Esophagus muscularis mucosa (tissue), 4 donors: ENCODE data around the gene MAP1LC3B. TPM values are rescaled to one million over a fixed set of nuclear protein-coding genes. Genes with fewer than 3 reads are reported as not detected.

Source experiments
- DNase-seq: peaks from one replicate; pipeline ENCODE4 v3.0.0-alpha.2; 2017; ENCODE audit errors: extremely low spot score
- H3K27ac ChIP-seq, 4 donors: fragments of 200-600 bp; sonication (generic); replicated peaks in 1 of 4; 1 replicate in 3 of 4; 2 replicates in 1 of 4; pipeline ENCODE4 v1.5.1; 2016 to 2019; ENCODE audit warnings: mild to moderate bottlenecking in 1 of 4
- H3K27me3 ChIP-seq, 4 donors: fragments of 200-600 bp; sonication (generic); one replicate each; pipeline versions ENCODE4 v1.5.1 to v1.6.0; 2016 to 2019
- H3K36me3 ChIP-seq, 4 donors: fragments of 200-600 bp; sonication (generic); one replicate each; pipeline ENCODE4 v1.5.1; 2016 to 2019
- H3K4me1 ChIP-seq, 4 donors: fragments of 200-600 bp; sonication (generic); one replicate each; pipeline ENCODE4 v1.5.1; 2016 to 2019
- H3K4me3 ChIP-seq, 4 donors: fragments of 200-600 bp; sonication (generic); 1 replicate in 2 of 4; 2 replicates in 2 of 4; pipeline ENCODE4 v1.5.1; 2016 to 2019; ENCODE audit warnings: mild to moderate bottlenecking in 4 of 4, moderate library complexity in 1 of 4
- H3K9me3 ChIP-seq, 4 donors: fragments of 200-600 bp; sonication (generic); 1 replicate in 3 of 4; 2 replicates in 1 of 4; pipeline ENCODE4 v1.5.1; 2016 to 2019
- EP300 ChIP-seq: sonication (generic); formaldehyde crosslinking; IDR thresholded peaks from one replicate; pipeline ENCODE4 v1.6.1; 2017; ENCODE audit warnings: antibody characterized with exemption
- POLR2A ChIP-seq: fragments of 450-650 bp; IDR thresholded peaks from one replicate; pipeline ENCODE4 v1.6.1; 2017; ENCODE audit warnings: antibody characterized with exemption, moderate library complexity, mild to moderate bottlenecking, low read depth
- POLR2AphosphoS5 ChIP-seq, 2 donors: sonication (generic); formaldehyde crosslinking; IDR thresholded peaks; one replicate each; pipeline ENCODE4 v1.6.1; 2017; ENCODE audit warnings: antibody characterized with exemption in 2 of 2
- WGBS: methylation state at CpG from one replicate; pipeline ENCODE4 v1.1.5; 2018; 5-methylcytosine and 5-hydroxymethylcytosine counted together
- intact Hi-C: fragments of 100-400 bp; cut with DNase I; formaldehyde crosslinking; loops from one replicate; pipeline ENCODE4 v1.15.1; 2023
- total RNA-seq, 4 donors: library from RNA; depleted of rRNA; stranded (reverse); fragments of >200 nt; gene quantifications; one replicate each; pipeline versions ENCODE4 v1.1.0 to v1.2.1, GENCODE V29; 2016
- TF ChIP-seq, protein P1 (sequence below), 3 experiments: fragments of 200-600 bp in 2 of 3; fragments of 450-650 bp in 1 of 3; sonication (generic) in 2 of 3; IDR thresholded peaks; one replicate each; pipeline ENCODE4 v1.5.1; 2017 to 2019; ENCODE audit warnings: antibody characterized with exemption in 3 of 3, mild to moderate bottlenecking in 2 of 3, moderate library complexity in 1 of 3

MAP1LC3B gene
- total RNA-seq, 4 donors from 2014 or later = 49.4 to 70.6 (median 57.9) TPM

GRCh38 chr16:87363771-87364455 is 28.2 kb upstream of the MAP1LC3B start:
- 36% methylated on average over 16 of the region's 17 CpGs for WGBS
- intact Hi-C loops = loop anchor here (5.0 kb wide), 1 partner anchor 47 kb away; the partner anchor contains the start of gene C16orf95
- Histone ChIP-seq H3K4me3 (peak overlapping the region; percentile 22 to 34 (median 30)), H3K9me3 (no peaks in the 10 kb centered on the region), H3K36me3 (peaks cover 14 to 45% (median 39%) of the 10 kb centered on the region in 4 donors), H3K27me3 (no peaks in the 10 kb centered on the region), H3K27ac (peak overlapping the region; percentile 73 to 79 (median 77)), H3K4me1 (peaks cover 42 to 56% (median 53%) of the 10 kb centered on the region in 4 donors)
- TF ChIP-seq, protein P1, sequence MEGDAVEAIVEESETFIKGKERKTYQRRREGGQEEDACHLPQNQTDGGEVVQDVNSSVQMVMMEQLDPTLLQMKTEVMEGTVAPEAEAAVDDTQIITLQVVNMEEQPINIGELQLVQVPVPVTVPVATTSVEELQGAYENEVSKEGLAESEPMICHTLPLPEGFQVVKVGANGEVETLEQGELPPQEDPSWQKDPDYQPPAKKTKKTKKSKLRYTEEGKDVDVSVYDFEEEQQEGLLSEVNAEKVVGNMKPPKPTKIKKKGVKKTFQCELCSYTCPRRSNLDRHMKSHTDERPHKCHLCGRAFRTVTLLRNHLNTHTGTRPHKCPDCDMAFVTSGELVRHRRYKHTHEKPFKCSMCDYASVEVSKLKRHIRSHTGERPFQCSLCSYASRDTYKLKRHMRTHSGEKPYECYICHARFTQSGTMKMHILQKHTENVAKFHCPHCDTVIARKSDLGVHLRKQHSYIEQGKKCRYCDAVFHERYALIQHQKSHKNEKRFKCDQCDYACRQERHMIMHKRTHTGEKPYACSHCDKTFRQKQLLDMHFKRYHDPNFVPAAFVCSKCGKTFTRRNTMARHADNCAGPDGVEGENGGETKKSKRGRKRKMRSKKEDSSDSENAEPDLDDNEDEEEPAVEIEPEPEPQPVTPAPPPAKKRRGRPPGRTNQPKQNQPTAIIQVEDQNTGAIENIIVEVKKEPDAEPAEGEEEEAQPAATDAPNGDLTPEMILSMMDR (IDR thresholded peaks at IDR 0.05) = no peak
- no peak for TF ChIP-seq EP300
- TF ChIP-seq POLR2AphosphoS5 (IDR thresholded peaks at IDR 0.05) = peak; percentile 33 to 52
- no peak for TF ChIP-seq POLR2A
- no peak for DNase-seq

- no peak for TF ChIP-seq EP300
- WGBS = 91% methylated on average over 13 of the region's 13 CpGs
- intact Hi-C loops = no loop called here
- H3K9me3 ChIP-seq = no peaks in the 10 kb centered on the region
- H3K27me3 ChIP-seq = no peaks in the 10 kb centered on the region
- no peak overlapping the region for H3K4me3 ChIP-seq
- DNase-seq = no peak
- H3K4me1 ChIP-seq = peaks cover 54 to 69% (median 65%) of the 10 kb centered on the region in 4 donors
- H3K27ac ChIP-seq = peak overlapping the region in 2 of 4 donors; percentile 73 to 78
- H3K36me3 ChIP-seq = peaks cover 2 to 32% (median 28%) of the 10 kb centered on the region in 4 donors
Observed at GRCh38 chr16:87365021-87365713, 27.0 kb upstream of the MAP1LC3B start.

DNA sequence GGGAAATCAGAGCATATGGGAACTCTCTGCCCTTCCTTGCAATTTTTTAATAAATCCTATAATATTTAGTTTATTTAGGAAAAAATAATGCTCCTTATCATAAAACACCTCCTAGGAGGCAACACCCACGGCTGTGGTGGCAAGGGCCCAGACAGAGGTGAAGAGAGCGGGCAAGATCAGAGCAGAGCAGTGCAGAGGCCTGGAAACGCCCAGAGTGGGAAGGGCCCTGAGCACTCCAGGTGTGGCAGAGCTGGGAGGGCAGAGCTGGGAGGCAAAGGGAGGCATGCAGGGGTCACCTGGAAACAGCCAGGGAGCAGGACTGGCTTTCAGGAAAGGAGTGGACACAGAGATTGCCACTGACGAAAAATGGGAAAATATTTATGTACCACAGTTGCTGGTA is 25.8 kb upstream of the MAP1LC3B start:
- H3K27ac ChIP-seq = no peak overlapping the region

GRCh38 chr16:87366930-87367329 is 25.2 kb upstream of the MAP1LC3B start:
- DNase-seq = no peak
- 81% methylated on average over 1 of the region's 1 CpG for WGBS
- peaks cover 71 to 83% (median 81%) of the 10 kb centered on the region in 4 donors for H3K4me1 ChIP-seq
- H3K4me3 ChIP-seq = no peak overlapping the region
- TF ChIP-seq, protein P1 (IDR thresholded peaks at IDR 0.05) = no peak
- no peak for TF ChIP-seq POLR2AphosphoS5 (IDR thresholded peaks at IDR 0.05)
- TF ChIP-seq EP300 = no peak
- TF ChIP-seq POLR2A = no peak
- no peaks in the 10 kb centered on the region for H3K27me3 ChIP-seq
- no peak overlapping the region for H3K27ac ChIP-seq
- peaks cover 0 to 21% (median 15%) of the 10 kb centered on the region in 4 donors for H3K36me3 ChIP-seq
- no peaks in the 10 kb centered on the region for H3K9me3 ChIP-seq
- intact Hi-C loops = no loop called here

More for the DNA sequence above, 25.8 kb upstream of the MAP1LC3B start:
- H3K4me1 ChIP-seq = peaks cover 65 to 77% (median 75%) of the 10 kb centered on the region in 4 donors
- peaks cover 0 to 27% (median 22%) of the 10 kb centered on the region in 4 donors for H3K36me3 ChIP-seq
- intact Hi-C loops = no loop called here
- no peak for DNase-seq
- 89% methylated on average over 4 of the region's 4 CpGs for WGBS
- no peaks in the 10 kb centered on the region for H3K27me3 ChIP-seq
- no peaks in the 10 kb centered on the region for H3K9me3 ChIP-seq
- no peak overlapping the region for H3K4me3 ChIP-seq
- TF ChIP-seq POLR2AphosphoS5 (IDR thresholded peaks at IDR 0.05) = no peak
- TF ChIP-seq POLR2A = no peak
- TF ChIP-seq, protein P1 (IDR thresholded peaks at IDR 0.05) = no peak
- TF ChIP-seq EP300 = no peak

GRCh38 chr16:87367529-87367928 is 24.6 kb upstream of the MAP1LC3B start:
- Histone ChIP-seq H3K36me3 (peaks cover 0 to 18% (median 13%) of the 10 kb centered on the region in 4 donors), H3K9me3 (no peaks in the 10 kb centered on the region), H3K4me1 (peaks cover 74 to 88% (median 84%) of the 10 kb centered on the region in 4 donors), H3K27ac (peak overlapping the region in 1 of 4 donors; percentile 31), H3K4me3 (no peak overlapping the region), H3K27me3 (no peaks in the 10 kb centered on the region)
- DNase-seq = no peak
- TF ChIP-seq POLR2AphosphoS5 (IDR thresholded peaks at IDR 0.05) (no peak), EP300 (no peak), POLR2A (no peak)
- TF ChIP-seq, protein P1 (IDR thresholded peaks at IDR 0.05) = no peak
- WGBS = 84% methylated on average over 9 of the region's 9 CpGs
- intact Hi-C loops = no loop called here
